Astrocyte (in vitro differentiated cells and primary cell): ENCODE measurements around the gene GFOD1.

Experiments used
- CTCF ChIP-seq: IDR thresholded peaks from 2 replicates; pipeline ENCODE4 v1.5.1; 2011; ENCODE audit warnings: low read depth, mild to moderate bottlenecking, inconsistent platforms, low read length, moderate library complexity; ENCODE audit not compliant: insufficient read depth
- EZH2 ChIP-seq: IDR thresholded peaks from 2 replicates; pipeline ENCODE4 v1.6.1; 2012; ENCODE audit warnings: mild to moderate bottlenecking, low read length, inconsistent platforms; ENCODE audit not compliant: insufficient read depth

- TF ChIP-seq CTCF = no peak
- no peak for TF ChIP-seq EZH2
These were observed 125.0 kb downstream of the GFOD1 start for GRCh38 chr6:13362412-13362811.
